ENCODE results near the gene EFCAB6. TPM values are rescaled to one million over a fixed set of nuclear protein-coding genes. Genes with fewer than 3 reads are reported as not detected.

Gene EFCAB6
- total RNA-seq, 1 donor from 2014 or later: not detected

GRCh38 chr22:43833286-43834240 lies 21.5 kb upstream of the EFCAB6 start:
- intact Hi-C loops (cut with micrococcal nuclease): no loop called here
- no peak for TF ChIP-seq CTCF (IDR thresholded peaks at IDR 0.05)
- no peaks in the 10 kb centered on the region for H3K36me3 Mint-ChIP-seq (ENCODE audit: low read depth)
- CTCF ChIA-PET: no interaction called here
- no peak overlapping the region for H3K4me3 Mint-ChIP-seq
- H3K27ac Mint-ChIP-seq: no peak overlapping the region
- H3K4me1 Mint-ChIP-seq: no peaks in the 10 kb centered on the region
- peaks cover 6% of the 10 kb centered on the region for H3K27me3 Mint-ChIP-seq
- ATAC-seq (ENCODE audit: low read depth) (no peak), DNase-seq (no peak)
- POLR2A ChIA-PET: interaction anchor here (0.7 kb wide), 1 partner anchor 22 kb away, joined by 3 read pairs; the partner anchor contains the start of gene EFCAB6
- no peaks in the 10 kb centered on the region for H3K9me3 Mint-ChIP-seq

- Mint-ChIP-seq H3K27ac (no peak overlapping the region), H3K4me3 (no peak overlapping the region), H3K9me3 (no peaks in the 10 kb centered on the region), H3K36me3 (ENCODE audit: low read depth) (no peaks in the 10 kb centered on the region), H3K27me3 (peaks cover 6% of the 10 kb centered on the region), H3K4me1 (no peaks in the 10 kb centered on the region)
- ATAC-seq (ENCODE audit: low read depth): no peak
- POLR2A ChIA-PET: no interaction called here
- CTCF ChIA-PET: no interaction called here
- no peak for DNase-seq
- intact Hi-C loops (cut with micrococcal nuclease): no loop called here
- TF ChIP-seq CTCF (IDR thresholded peaks at IDR 0.05): no peak
Measured at GRCh38 chr22:43832393-43833265, 20.5 kb upstream of the EFCAB6 start.

- CTCF ChIA-PET: no interaction called here
- TF ChIP-seq CTCF (IDR thresholded peaks at IDR 0.05): no peak
Measured at GRCh38 chr22:43831561-43832392, 19.7 kb upstream of the EFCAB6 start.

GRCh38 chr22:43830931-43831560 lies 18.9 kb upstream of the EFCAB6 start:
- CTCF ChIA-PET: no interaction called here
- no peaks in the 10 kb centered on the region for H3K36me3 Mint-ChIP-seq (ENCODE audit: low read depth)

More at GRCh38 chr22:43831561-43832392, 19.7 kb upstream of the EFCAB6 start:
- H3K36me3 Mint-ChIP-seq (ENCODE audit: low read depth): no peaks in the 10 kb centered on the region
- ATAC-seq (ENCODE audit: low read depth): no peak
- intact Hi-C loops (cut with micrococcal nuclease): no loop called here
- no peaks in the 10 kb centered on the region for H3K9me3 Mint-ChIP-seq
- POLR2A ChIA-PET: no interaction called here
- peaks cover 6% of the 10 kb centered on the region for H3K27me3 Mint-ChIP-seq
- no peak overlapping the region for H3K27ac Mint-ChIP-seq
- DNase-seq: no peak
- no peak overlapping the region for H3K4me3 Mint-ChIP-seq
- H3K4me1 Mint-ChIP-seq: no peaks in the 10 kb centered on the region

More at GRCh38 chr22:43830931-43831560, 18.9 kb upstream of the EFCAB6 start:
- DNase-seq (no peak), ATAC-seq (ENCODE audit: low read depth) (no peak)
- no peak for TF ChIP-seq CTCF (IDR thresholded peaks at IDR 0.05)
- intact Hi-C loops (cut with micrococcal nuclease): no loop called here
- H3K4me3 Mint-ChIP-seq: no peak overlapping the region
- H3K27me3 Mint-ChIP-seq: peaks cover 6% of the 10 kb centered on the region
- POLR2A ChIA-PET: no interaction called here
- H3K4me1 Mint-ChIP-seq: no peaks in the 10 kb centered on the region
- H3K27ac Mint-ChIP-seq: no peak overlapping the region
- H3K9me3 Mint-ChIP-seq: no peaks in the 10 kb centered on the region
